Activated B cell treated with CpG ODN at 0.5 μM for 24 hours (primary cell): ENCODE results near the gene CORO2B. TPM values are rescaled to one million over a fixed set of nuclear protein-coding genes. Genes with fewer than 3 reads are reported as not detected.

ENCODE experiments used
- ATAC-seq: fragments of 200-7000 bp; cut with Tn5 transposase; one replicate; pipeline ENCODE4 v1.10.0; 2021; ENCODE audit warnings: low read depth, mild to moderate bottlenecking, moderate library complexity
- CTCF ChIA-PET: fragments of 350-600 bp; sonication (Branson Sonifier 250); formaldehyde crosslinking; loops from one replicate; lab custom pipeline; 2021; ENCODE audit warnings: antibody characterized with exemption; lab: Charles Lee
- POLR2A ChIA-PET: fragments of 350-600 bp; sonication (Branson Sonifier 250); formaldehyde crosslinking; loops from one replicate; lab custom pipeline; 2021; ENCODE audit warnings: antibody characterized with exemption; lab: Charles Lee
- DNase-seq: peaks from one replicate; pipeline ENCODE4 v3.0.0; 2022
- H3K27ac Mint-ChIP-seq: one replicate; pipeline ENCODE4 v1.8.0; 2020; ENCODE audit warnings: mixed read lengths
- H3K27me3 Mint-ChIP-seq: one replicate; pipeline ENCODE4 v1.8.0; 2021; ENCODE audit warnings: mixed read lengths
- H3K36me3 Mint-ChIP-seq: one replicate; pipeline ENCODE4 v1.8.0; 2021; ENCODE audit warnings: low read depth, mixed read lengths
- H3K4me1 Mint-ChIP-seq: one replicate; pipeline ENCODE4 v1.8.0; 2021; ENCODE audit warnings: mixed read lengths
- H3K4me3 Mint-ChIP-seq: one replicate; pipeline ENCODE4 v1.8.0; 2020; ENCODE audit warnings: mild to moderate bottlenecking, mixed read lengths
- H3K9me3 Mint-ChIP-seq: one replicate; pipeline ENCODE4 v1.8.0; 2020; ENCODE audit warnings: mixed read lengths
- CTCF ChIP-seq: fragments of 200-600 bp; IDR thresholded peaks from one replicate; pipeline ENCODE4 v1.8.0; 2022; ENCODE audit warnings: antibody characterized with exemption, mild to moderate bottlenecking
- intact Hi-C: fragments of 100-400 bp; cut with micrococcal nuclease; formaldehyde crosslinking; loops from one replicate; pipeline ENCODE4 v1.15.1; 2024
- total RNA-seq: library from RNA; stranded (reverse); gene quantifications from 2 replicates; pipeline ENCODE4 v1.2.3, GENCODE V29; 2022

The CORO2B gene
- total RNA-seq, 1 donor from 2014 or later: 1.0 TPM

DNA sequence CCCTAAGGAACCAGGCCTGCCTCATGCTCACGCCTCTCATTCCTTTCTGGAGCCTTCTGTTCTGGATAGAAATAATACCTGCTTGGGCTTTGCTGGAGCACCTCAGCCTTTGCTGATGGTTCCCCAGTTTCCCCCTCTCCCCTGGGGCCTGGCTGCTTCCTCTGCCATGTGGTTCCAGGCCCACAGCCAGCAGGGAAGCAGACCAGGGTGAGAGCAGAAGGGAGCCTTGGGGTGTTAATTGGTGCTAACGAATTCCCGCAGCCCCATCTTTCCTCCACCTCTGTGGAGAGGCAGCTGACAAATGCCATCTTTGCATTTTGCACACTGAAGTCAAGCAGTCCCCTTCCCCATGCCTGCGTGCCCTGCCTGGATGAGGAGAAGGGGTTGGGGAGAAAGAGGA, 13.1 kb upstream of the CORO2B start:
- H3K27me3 Mint-ChIP-seq: peaks cover 16% of the 10 kb centered on the region
- no peak for ATAC-seq
- intact Hi-C loops: no loop called here
- no peaks in the 10 kb centered on the region for H3K9me3 Mint-ChIP-seq
- no peaks in the 10 kb centered on the region for H3K36me3 Mint-ChIP-seq
- DNase-seq: no peak
- no peak for TF ChIP-seq CTCF
- no peak overlapping the region for H3K27ac Mint-ChIP-seq
- H3K4me3 Mint-ChIP-seq: no peak overlapping the region
- ChIA-PET CTCF (interaction anchor here (1.1 kb wide), 1 partner anchor 310 kb away, joined by 3 read pairs; no protein-coding TSS in a partner anchor), POLR2A (no interaction called here)
- peaks cover 3% of the 10 kb centered on the region for H3K4me1 Mint-ChIP-seq

GRCh38 chr15:68566377-68566954, 12.3 kb upstream of the CORO2B start:
- H3K27me3 Mint-ChIP-seq: peaks cover 14% of the 10 kb centered on the region
- CTCF ChIA-PET: interaction anchor here (1.3 kb wide), 1 partner anchor 12 kb away, joined by 3 read pairs; no protein-coding TSS in a partner anchor

GRCh38 chr15:68567345-68567744, 11.4 kb upstream of the CORO2B start:
- Mint-ChIP-seq H3K4me1 (peaks cover 7% of the 10 kb centered on the region), H3K27me3 (peaks cover 13% of the 10 kb centered on the region), H3K9me3 (no peaks in the 10 kb centered on the region), H3K4me3 (no peak overlapping the region), H3K27ac (no peak overlapping the region), H3K36me3 (no peaks in the 10 kb centered on the region)
- ChIA-PET POLR2A (no interaction called here), CTCF (interaction anchor here (1.3 kb wide), 1 partner anchor 13 kb away, joined by 3 read pairs; no protein-coding TSS in a partner anchor)
- no peak for TF ChIP-seq CTCF
- no peak for ATAC-seq
- intact Hi-C loops: no loop called here
- no peak for DNase-seq

More at GRCh38 chr15:68566377-68566954, 12.3 kb upstream of the CORO2B start:
- ATAC-seq: no peak
- POLR2A ChIA-PET: no interaction called here
- peaks cover 3% of the 10 kb centered on the region for H3K4me1 Mint-ChIP-seq
- intact Hi-C loops: no loop called here
- H3K9me3 Mint-ChIP-seq: no peaks in the 10 kb centered on the region
- peak; percentile 12 for DNase-seq
- no peaks in the 10 kb centered on the region for H3K36me3 Mint-ChIP-seq
- no peak overlapping the region for H3K4me3 Mint-ChIP-seq
- no peak for TF ChIP-seq CTCF
- no peak overlapping the region for H3K27ac Mint-ChIP-seq

DNA sequence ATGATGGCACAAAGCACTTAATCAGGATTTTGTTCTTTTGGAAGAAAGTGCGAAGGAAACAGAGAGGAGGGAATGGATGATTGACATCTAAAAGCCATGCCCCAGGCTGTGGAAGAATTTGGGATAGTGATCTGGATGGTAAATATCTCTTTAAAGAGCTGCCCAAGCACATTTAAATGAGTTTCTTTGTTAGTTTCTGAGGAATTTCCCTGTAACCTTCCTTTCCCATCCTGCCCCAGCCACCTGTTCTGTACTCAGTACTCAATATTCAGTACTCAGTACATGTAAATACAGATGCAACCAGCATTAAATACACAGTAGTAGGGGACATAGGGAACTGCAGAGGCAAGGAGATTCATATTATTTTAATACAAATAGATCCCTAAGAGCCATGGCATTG, 7.8 kb upstream of the CORO2B start:
- peaks cover 20% of the 10 kb centered on the region for H3K4me1 Mint-ChIP-seq
- H3K36me3 Mint-ChIP-seq: no peaks in the 10 kb centered on the region
- CTCF ChIA-PET: interaction anchor here (2.6 kb wide), 1 partner anchor 103 kb away, joined by 9 read pairs; no protein-coding TSS in a partner anchor
- H3K9me3 Mint-ChIP-seq: no peaks in the 10 kb centered on the region
- no peak for DNase-seq
- no peak for ATAC-seq
- TF ChIP-seq CTCF: no peak
- H3K27ac Mint-ChIP-seq: no peak overlapping the region
- peaks cover 29% of the 10 kb centered on the region for H3K27me3 Mint-ChIP-seq
- intact Hi-C loops: no loop called here
- POLR2A ChIA-PET: no interaction called here
- H3K4me3 Mint-ChIP-seq: no peak overlapping the region

DNA sequence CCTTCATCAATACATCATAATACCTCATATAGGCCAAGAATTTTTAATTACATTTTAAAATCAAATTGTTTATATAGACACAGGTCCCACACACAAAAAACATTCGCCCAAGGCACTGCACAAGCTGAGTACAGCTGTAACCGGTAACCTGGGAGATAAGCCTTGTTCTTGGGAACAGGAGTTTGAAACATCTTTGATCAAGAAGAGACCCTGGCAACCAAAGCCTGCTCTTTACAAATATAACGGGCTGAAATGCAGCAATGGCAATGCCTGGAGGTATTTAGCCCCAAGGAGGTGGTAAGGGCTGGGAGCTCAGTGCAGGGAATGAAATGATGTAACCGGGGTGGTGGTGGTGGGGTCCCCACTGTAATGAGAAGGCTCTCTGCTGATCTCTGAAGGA, 7.2 kb upstream of the CORO2B start:
- Mint-ChIP-seq H3K36me3 (no peaks in the 10 kb centered on the region), H3K27ac (no peak overlapping the region), H3K9me3 (no peaks in the 10 kb centered on the region), H3K4me3 (no peak overlapping the region), H3K4me1 (peaks cover 20% of the 10 kb centered on the region), H3K27me3 (peaks cover 29% of the 10 kb centered on the region)
- DNase-seq (no peak), ATAC-seq (no peak)
- POLR2A ChIA-PET: no interaction called here
- CTCF ChIA-PET: interaction anchor here (2.6 kb wide), 1 partner anchor 102 kb away, joined by 9 read pairs; no protein-coding TSS in a partner anchor
- no peak for TF ChIP-seq CTCF
- intact Hi-C loops: no loop called here
